ENCODE data around the gene C2orf76. TPM values are rescaled to one million over a fixed set of nuclear protein-coding genes. Genes with fewer than 3 reads are reported as not detected.
"Not testable (repeated sequence)": the region's sequence is repeated elsewhere in the genome, so short reads cannot be mapped to it uniquely, and the experiment has no call there.

C2orf76 gene
- total RNA-seq, 1 donor from 2014 or later = not detected

DNA sequence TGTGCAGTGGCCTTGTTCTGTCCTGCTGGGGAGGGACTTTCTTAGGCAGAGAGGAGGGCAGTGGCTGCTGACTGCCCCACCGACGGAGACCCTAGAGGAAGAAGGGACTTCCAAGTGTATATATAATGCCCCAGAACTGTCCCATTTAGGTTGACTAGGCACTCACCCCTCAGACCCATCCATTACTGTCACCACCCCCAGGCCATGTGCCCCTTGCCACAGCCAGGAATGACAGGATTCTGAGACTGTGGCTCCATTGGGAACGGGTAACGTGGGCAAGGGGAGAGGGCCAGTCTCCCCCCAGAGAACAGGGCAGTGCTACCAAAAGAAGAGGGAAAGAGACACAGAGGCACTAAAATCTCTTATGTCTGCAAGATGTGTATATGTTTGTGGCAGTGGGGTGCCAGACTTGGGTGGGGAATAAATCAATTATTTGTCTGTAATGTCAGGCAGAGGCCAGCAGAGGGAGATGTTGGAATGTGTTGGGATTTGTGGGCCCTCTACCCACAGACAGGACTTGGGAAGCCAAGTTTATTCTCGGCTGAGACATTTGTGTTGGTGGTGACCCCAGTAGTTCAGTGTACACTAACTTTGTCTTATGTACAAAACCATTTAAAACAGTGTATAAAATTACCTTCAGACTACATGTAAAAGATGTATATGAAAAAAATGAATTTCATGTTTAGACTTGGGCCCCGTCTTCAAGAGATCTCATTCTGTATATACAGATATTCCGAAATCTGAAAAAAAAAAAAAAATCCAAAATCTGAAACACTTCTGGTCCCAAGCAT, 41.0 kb upstream of the C2orf76 start:
- no peak overlapping the region for H3K27ac ChIP-seq
- DNase-seq (ENCODE audit: low spot score in 2 of 2) = peak in 1 of 2 donors; percentile 74
- no peaks in the 10 kb centered on the region for H3K4me1 ChIP-seq
- H3K36me3 ChIP-seq = no peaks in the 10 kb centered on the region
- no peak overlapping the region for H3K4me3 ChIP-seq
- no peaks in the 10 kb centered on the region for H3K9me3 ChIP-seq
- no peaks in the 10 kb centered on the region for H3K27me3 ChIP-seq
- intact Hi-C loops (cut with DNase I) = loop anchor here (1.0 to 2.0 kb wide), 2 partner anchors 69 to 253 kb away; no protein-coding TSS in a partner anchor
- TF ChIP-seq, protein P1, sequence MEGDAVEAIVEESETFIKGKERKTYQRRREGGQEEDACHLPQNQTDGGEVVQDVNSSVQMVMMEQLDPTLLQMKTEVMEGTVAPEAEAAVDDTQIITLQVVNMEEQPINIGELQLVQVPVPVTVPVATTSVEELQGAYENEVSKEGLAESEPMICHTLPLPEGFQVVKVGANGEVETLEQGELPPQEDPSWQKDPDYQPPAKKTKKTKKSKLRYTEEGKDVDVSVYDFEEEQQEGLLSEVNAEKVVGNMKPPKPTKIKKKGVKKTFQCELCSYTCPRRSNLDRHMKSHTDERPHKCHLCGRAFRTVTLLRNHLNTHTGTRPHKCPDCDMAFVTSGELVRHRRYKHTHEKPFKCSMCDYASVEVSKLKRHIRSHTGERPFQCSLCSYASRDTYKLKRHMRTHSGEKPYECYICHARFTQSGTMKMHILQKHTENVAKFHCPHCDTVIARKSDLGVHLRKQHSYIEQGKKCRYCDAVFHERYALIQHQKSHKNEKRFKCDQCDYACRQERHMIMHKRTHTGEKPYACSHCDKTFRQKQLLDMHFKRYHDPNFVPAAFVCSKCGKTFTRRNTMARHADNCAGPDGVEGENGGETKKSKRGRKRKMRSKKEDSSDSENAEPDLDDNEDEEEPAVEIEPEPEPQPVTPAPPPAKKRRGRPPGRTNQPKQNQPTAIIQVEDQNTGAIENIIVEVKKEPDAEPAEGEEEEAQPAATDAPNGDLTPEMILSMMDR (IDR thresholded peaks at IDR 0.05) = peak; percentile 70 to 85 (median 77)

DNA sequence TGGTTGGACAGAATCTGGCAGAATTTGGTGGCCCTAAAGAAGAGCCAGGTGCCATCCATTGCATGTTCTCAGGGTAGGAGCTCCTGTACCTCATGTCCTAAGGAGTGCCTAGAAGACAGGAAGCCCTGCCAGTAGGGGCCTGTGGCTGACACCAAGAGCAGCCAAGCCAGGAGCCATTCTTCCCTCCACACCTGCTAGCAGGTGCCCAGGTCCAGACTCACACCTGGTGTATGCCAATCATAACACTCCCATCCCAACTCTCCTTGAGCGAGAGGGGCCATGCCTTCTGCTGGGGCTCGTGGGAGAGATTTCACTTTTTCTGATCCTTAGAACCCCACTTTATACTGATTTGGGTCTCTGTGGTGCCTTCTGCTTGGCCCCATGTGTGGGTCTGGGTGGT, 38.5 kb upstream of the C2orf76 start:
- no peaks in the 10 kb centered on the region for H3K27me3 ChIP-seq
- no peaks in the 10 kb centered on the region for H3K36me3 ChIP-seq
- TF ChIP-seq, protein P1 (IDR thresholded peaks at IDR 0.05) = no peak
- no peaks in the 10 kb centered on the region for H3K4me1 ChIP-seq
- intact Hi-C loops (cut with DNase I) = no loop called here
- H3K4me3 ChIP-seq = no peak overlapping the region
- no peaks in the 10 kb centered on the region for H3K9me3 ChIP-seq
- H3K27ac ChIP-seq = no peak overlapping the region
- no peak for DNase-seq (ENCODE audit: low spot score in 2 of 2)

DNA sequence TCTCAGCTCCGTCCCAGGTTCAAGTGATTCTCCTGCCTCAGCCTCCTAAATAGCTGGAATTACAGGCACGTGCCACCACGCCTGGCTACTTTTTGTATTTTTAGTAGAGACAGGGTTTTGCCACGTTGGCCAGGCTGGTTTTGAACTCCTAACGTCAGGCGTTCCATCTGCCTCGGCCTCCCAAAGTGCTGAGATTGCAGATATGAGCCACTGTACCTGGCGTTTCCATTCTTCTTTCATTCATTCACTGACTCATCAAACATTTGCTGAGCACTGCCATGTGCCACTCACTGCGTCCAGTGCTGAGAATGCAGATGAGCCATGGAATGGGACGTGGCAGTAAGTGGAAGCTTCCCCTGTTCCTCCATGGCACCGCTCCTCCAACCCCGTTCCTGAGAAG, 37.0 kb upstream of the C2orf76 start:
- H3K36me3 ChIP-seq; intact Hi-C loops (cut with DNase I); H3K9me3 ChIP-seq; H3K4me3 ChIP-seq; H3K27me3 ChIP-seq; DNase-seq (ENCODE audit: low spot score in 2 of 2); H3K27ac ChIP-seq; H3K4me1 ChIP-seq: not testable (repeated sequence)

DNA sequence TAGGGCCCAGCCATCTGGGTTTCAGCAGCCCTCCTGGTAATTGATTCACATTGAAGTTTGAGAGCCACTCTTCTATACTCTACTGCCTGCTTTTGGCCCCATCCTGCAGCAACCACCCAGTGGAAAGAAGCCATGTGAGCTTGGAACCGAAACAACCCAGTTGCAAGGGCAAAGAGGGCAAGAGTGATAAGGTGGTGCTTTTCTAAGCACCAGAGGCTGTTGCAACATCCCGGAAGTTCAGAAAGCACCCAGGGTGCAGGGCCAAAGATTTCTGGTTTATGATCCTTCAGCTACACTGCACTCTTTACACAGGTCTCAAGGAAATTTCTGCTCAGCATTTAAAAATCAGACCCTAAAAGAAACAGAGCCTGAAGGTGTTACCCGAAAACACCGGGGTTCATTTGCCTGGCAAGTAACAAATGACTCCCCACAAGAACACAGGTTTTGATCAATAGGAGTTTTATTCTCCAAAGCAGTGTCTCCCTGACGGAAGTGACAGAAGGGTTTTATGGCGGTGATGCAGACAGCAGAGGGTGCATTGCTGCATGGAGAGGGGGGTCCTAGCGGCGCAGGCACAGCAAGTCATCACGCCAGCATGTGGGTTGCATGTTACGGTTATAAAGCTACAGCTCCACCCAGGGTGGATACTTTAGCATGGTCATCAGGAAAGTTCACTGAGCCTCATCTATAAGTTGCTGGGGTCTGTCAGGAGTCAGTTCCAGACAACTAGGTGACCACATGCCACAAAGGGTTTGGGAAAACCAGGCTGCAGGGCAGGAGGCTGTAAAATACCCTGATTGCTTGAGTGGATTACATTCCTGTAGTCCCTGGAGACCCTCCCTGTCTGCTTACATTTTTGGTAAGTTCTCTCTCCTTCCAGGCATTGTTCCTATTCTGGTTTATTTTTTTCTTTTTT, 36.3 kb upstream of the C2orf76 start:
- H3K36me3 ChIP-seq = no peaks in the 10 kb centered on the region
- H3K27ac ChIP-seq = no peak overlapping the region
- no peaks in the 10 kb centered on the region for H3K27me3 ChIP-seq
- H3K9me3 ChIP-seq = no peaks in the 10 kb centered on the region
- no peak for DNase-seq (ENCODE audit: low spot score in 2 of 2)
- H3K4me1 ChIP-seq = no peaks in the 10 kb centered on the region
- intact Hi-C loops (cut with DNase I) = no loop called here
- TF ChIP-seq, protein P1 (IDR thresholded peaks at IDR 0.05) = no peak
- H3K4me3 ChIP-seq = no peak overlapping the region

DNA sequence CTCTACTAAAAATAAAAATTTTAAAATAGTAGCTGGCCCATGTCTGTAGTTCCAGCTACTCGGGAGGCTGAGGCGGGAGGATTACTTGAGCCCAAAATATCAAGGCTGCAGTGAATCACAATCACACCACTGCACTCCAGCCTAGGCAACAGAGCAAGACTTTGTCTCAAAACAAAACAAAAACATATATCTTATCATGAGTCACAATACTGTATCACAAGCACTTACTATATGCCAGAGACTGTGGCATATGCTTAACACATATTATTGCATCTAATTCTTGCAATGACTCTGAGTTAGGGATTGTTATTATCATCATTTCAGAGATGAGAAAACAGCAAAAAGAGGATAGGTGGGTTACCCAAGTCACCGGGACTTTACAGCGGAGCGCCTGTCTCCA, 35.5 kb upstream of the C2orf76 start:
- Histone ChIP-seq H3K36me3 (no peaks in the 10 kb centered on the region), H3K9me3 (no peaks in the 10 kb centered on the region), H3K4me1 (no peaks in the 10 kb centered on the region), H3K4me3 (no peak overlapping the region), H3K27ac (no peak overlapping the region), H3K27me3 (no peaks in the 10 kb centered on the region)
- no peak for DNase-seq (ENCODE audit: low spot score in 2 of 2)
- intact Hi-C loops (cut with DNase I) = no loop called here
- TF ChIP-seq, protein P1 (IDR thresholded peaks at IDR 0.05) = no peak

DNA sequence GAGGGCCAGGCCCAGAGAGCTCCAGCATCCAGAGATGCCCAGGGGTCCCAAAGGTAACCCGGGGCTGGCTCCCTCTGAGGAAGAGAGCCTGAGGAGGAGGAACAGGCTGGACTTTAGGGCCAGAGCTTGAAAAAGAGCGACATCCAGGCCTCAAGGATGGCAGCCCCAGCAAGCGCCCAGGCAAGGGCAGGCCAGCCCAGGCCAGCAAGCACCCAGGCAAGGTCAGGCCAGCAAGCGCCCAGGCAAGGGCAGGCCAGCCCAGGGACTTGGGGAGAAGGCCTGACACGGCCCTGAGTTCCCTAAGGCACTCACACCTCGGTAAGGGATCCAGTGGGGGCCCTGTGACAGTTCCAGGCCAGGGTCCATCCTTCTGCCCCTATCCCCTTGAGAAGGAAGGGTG, 30.6 kb upstream of the C2orf76 start:
- intact Hi-C loops (cut with DNase I) = no loop called here
- no peak for DNase-seq (ENCODE audit: low spot score in 2 of 2)
- Histone ChIP-seq H3K4me3 (no peak overlapping the region), H3K36me3 (no peaks in the 10 kb centered on the region), H3K9me3 (no peaks in the 10 kb centered on the region), H3K27ac (no peak overlapping the region), H3K4me1 (no peaks in the 10 kb centered on the region), H3K27me3 (no peaks in the 10 kb centered on the region)
- TF ChIP-seq, protein P1 (IDR thresholded peaks at IDR 0.05) = no peak
